DMS53 treated with DMSO at 0.1 percent for 48 hours (cell line): ENCODE results near the gene HINT1.
A peak's percentile ranks its signal among the peaks of the same experiment; 100 is the strongest.
"Not testable (repeated sequence)": the region's sequence is repeated elsewhere in the genome, so short reads cannot be mapped to it uniquely, and the experiment has no call there.

Source experiments
- DNase-seq: peaks from one replicate; lab custom pipeline; 2025; ENCODE audit not compliant: unreplicated experiment; lab: John Stamatoyannopoulos, UW

The HINT1 gene

GRCh38 chr5:131165119-131165727, at the start of gene HINT1:
Gene HINT1, minus strand, starts transcription at chr5:131165256. Its CDS starts 51 bp downstream, at chr5:131165205.
- DNase-seq = peak; percentile 77

DNA sequence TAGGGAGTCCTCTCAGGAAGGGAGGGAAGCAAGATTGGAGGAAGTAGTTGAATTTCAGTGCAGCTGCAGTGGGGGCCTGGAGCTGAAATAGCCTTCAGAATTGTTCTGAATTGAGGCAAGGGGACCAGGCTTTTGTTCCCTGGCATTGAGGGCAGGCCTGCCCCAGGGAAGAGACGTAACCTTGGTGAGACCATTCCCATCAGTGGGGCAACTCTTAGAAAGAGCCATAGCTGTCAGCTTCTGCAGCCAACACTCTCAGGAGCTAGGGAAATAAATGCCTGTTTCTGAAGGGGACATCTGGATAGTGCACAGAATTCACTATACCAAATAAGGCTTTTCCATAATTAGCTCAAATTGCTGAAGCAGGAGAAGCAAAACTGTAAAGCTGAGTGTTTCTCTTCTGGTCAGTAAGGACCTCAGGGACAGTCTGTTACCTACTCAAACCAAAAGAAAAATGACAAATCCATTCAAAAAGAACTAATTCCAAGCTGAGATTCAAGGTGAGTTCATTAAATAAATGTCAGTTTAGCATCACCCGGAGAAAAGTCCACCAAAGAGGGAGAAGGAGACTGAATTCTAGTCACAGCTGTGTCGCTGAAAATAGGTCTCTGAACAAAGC, 49.7 kb upstream of the HINT1 start:
- DNase-seq = no peak

GRCh38 chr5:131212471-131213021, 47.5 kb upstream of the HINT1 start:
- no peak for DNase-seq

DNA sequence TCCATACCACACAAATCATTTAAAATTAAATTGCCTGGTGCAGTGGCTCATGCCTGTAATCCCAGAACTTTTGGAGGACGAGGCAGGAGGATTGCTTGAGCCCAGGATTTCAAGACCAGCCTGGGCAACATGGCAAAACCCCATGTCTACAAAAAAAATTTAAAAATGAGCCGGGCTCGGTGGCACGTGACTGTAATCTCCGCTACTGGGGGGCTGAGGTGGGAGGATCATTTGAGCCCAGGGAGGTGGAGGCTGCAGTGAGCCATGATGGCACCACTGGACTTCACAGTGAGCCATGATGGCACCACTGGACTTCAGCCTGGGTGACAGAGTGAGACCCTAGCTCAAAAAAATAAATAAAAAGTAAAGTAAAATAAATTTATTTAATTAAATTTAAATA, 46.6 kb upstream of the HINT1 start:
- DNase-seq = no peak

DNA sequence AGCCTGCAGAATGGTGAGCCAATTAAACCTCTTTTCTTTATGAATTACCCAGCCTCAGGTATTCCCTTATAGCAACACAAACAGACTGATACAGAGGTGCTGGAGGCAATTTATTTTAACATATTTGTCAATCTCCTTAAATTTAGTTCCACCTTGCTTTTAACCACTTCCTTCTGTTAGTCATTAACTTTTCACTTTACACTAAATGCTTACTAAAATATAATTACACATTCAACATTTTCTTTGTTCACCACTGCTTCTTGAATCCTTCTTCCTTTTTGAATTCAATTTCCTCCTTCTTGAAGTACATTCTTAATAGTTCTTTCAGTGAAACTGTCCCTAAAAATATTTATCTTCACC, 45.1 kb upstream of the HINT1 start:
- no peak for DNase-seq

DNA sequence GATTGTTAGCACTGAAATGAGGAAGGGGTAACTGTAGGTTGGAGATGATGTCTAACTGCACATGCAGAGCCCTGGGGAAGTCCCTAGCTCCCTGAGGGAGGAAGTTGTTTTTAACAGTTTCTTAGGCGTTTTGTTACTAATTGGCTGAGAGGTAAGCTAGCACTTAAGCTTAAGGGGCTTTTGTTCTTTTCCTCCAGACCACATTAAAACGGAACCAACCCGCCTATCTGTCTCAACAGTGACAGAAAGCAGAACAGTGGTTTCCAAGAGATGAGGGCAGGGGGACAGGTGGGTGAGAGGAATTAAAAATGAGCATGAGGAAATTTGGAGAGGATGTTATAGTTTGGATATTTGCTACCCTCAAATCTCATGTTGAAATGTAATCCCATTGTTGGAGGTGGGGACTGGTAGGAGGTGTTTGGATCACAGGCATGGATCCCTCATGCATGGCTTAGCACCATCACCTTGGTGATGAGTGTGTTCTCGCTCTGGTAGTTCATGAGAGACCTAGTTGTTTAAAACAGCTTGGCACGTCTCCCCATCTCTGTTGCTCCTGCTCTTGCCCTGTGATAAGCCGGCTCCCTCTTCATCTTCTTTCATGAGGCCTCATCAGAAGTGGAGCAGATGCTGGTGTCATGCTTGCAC, 44.6 kb upstream of the HINT1 start:
- no peak for DNase-seq

DNA sequence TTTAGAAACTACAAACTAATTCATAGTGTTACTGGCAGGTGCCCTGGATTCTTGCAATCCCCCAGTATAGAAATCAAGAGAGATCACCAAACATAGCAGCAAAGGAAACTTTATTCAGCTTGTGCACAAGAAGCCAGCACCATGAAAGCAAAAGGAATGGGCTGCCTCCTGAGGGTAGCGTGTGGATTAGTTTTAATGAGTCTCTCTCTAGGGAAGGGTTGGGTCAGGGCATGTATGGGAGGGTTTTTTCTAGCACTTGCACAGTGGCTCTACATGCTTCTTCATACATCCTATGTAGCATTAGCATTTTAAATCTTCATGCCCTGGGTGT, 44.1 kb upstream of the HINT1 start:
- DNase-seq = no peak

DNA sequence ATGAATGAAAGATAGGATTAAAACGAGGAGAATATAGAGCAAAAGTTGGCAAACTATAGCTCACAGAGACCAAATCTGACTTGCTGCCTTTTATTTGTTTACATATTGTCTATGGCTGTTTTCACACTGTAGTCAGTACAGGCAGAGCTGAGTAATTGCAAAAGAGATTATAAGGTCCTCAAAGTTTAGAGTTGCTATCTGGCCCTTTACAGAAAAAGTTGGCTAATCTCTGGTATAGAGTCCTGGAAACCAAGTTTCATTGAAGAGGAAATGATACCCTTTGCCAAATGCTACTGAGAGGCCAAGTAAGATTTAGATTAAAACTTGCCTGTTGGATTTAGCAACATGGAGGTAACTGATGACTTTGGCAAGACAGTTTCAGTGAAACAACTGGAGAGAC, 41.7 kb upstream of the HINT1 start:
- no peak for DNase-seq

DNA sequence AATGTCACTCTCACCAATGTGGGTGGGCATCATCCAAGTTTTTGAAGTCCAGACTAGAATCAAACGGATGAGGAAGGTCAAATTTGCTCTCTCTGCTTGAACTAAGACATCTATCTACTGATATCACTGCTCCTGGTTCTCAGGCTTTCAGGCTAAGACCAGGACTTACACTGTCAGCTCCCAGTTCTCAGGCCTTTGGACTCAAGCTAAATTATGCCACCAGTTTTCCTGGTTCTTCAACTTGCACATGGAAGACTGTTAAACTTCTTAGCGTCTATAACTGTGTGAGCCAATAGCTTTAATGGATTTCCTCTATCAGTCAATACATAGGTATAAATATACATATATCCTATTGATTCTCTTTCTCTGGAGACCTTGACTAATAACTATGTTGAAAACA, 41.0 kb upstream of the HINT1 start:
- no peak for DNase-seq

GRCh38 chr5:131204964-131205363, 39.9 kb upstream of the HINT1 start:
- DNase-seq = no peak

DNA sequence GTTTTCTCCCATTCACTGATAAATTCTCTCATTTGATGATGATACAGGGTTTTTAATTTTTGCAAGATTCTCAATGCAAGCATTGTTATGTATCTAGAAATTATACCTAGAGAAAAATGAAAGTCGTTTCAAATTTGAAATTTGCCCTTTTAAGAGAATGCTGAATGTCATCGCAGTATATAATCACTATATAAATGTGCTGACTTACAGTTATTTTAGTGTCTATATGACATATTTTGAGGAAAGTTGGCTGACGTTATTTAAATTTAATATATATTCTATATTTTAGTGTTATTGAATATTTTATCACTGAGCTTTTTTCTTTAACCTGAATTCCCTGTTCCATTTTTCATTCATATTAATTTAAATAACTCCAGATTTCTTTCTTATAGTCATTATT, 35.5 kb upstream of the HINT1 start:
- DNase-seq = no peak

- no peak for DNase-seq
These were observed 33.6 kb upstream of the HINT1 start for GRCh38 chr5:131198625-131199024.

DNA sequence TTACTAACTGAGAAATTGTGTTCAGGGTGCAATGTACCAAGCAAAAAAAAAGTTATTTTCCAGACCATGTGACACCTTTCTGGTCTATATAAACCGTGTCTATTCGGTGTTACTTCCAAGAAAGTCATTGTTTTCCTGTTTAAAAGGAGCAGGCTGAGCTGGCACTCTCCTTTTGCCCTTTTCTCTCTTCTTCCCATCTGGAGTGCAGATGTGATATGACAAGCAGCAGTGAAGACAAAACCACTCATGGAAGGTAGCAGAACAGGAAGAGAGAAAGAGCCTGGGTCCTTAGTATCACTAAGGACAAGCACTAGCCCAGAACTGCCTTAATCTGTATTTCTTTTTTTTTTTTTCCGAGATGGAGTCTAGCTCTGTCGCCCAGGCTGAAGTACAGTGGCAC, 31.3 kb upstream of the HINT1 start:
- no peak for DNase-seq

DNA sequence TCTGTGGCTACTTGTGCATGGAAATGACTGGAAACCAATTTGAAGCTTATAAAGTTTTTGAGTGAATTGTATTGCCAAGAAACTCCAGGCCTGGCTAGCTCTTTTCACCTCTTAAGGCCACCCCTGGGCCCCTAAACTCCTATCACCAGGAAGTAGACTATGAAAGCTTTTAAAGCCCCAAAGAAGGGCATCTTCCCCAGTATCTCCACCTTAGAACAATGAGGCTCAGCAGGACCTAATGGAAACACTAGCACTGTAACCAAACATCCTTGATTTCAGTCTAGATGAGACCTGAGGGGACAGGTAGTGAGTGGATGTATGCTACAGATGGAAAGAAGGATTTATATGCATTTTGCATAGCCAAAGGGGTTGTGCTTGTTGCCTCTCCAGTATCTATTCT, 30.6 kb upstream of the HINT1 start:
- DNase-seq = no peak

DNA sequence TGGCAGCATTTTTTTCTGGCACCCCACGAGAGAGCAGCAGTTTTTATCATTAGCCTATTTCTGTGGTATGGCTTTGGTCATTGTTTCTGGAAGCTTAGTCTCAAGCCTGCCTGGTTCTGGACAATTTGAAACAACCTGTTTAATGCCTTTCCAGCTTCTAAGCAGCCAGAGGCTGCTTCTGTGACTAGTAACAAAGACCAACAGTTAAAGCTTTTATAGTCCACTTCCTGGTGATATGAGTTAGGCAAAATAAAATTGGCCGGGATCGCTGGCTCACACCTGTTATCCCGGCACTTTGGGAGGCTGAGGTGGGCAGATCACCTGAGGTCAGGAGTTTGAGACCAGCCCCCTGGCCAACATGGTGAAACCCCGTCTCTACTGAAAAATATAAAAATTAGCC, 29.7 kb upstream of the HINT1 start:
- DNase-seq = no peak

- DNase-seq = not testable (repeated sequence)
These were observed 28.8 kb upstream of the HINT1 start for GRCh38 chr5:131193897-131194296.

- DNase-seq = no peak
These were observed 28.1 kb upstream of the HINT1 start for GRCh38 chr5:131193106-131193505.

DNA sequence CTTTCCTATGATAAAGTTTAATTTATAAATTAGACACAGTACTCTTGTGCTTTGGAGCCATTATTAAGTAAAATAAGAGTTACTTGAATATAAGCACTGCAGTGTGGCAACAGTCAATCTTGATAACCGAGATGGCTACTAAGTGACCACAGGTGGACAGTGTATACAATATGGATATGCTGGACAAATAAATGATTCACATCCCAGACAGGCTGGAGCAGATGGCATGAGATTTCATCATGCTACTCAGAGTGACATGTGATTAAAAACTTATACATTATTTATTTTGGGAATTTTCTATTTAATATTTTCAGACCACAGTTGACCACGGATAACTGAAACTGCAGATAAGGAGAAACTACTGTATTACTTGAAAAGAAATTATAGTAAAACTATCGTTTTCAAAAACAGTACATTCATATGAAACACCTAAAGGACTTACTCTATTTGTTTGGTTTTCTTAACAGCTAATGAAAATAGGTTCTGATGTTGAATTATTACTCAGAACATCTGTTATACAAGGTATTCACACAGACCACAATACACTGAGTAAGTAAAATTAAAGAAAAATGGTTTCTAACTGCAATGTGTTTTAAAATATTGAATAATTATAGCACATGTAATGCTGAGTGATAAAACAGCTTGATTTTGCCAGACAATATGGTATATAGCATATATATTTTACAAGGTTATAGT, 21.7 kb upstream of the HINT1 start:
- DNase-seq = peak; percentile 79

GRCh38 chr5:131185523-131186104, 20.6 kb upstream of the HINT1 start:
- DNase-seq = no peak

DNA sequence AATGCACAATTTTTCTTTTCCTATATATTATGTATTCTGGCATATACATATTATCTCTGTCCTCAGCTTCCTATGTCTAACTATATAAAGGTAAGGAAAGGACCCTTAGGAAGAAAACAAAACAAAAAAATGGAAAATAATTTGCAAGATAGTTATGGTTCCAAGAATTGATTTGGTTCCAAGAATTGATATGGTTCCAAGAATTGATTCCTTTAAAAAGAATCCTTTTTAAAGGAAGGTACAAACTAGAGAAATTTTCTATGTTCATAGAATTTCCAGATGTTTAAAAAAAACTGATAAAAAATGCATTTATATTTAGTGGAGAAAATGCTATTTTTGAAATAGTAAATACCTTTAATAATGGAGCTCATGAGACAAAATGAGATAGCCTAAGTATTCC, 17.8 kb upstream of the HINT1 start:
- no peak for DNase-seq

DNA sequence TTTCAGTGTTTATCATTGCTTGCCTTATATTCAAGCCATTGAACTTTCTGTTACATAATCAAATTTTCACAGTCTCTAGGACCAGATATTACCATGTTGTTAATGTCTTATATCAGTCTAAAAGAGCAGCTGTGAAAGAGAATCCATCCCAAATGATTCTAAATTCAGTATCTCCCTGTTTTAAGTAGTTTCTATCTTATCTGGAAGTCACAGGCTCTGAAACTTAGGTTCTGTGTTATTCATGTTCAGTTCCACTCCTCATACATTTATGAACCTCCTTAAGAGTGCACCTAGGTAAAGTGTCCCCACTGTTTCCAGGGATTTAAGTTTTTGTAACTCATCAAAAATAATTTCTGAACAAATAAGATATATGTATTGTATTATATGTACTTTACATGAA, 15.4 kb upstream of the HINT1 start:
- no peak for DNase-seq
